ENCODE data around the gene VIPR2.

VIPR2 gene

DNA sequence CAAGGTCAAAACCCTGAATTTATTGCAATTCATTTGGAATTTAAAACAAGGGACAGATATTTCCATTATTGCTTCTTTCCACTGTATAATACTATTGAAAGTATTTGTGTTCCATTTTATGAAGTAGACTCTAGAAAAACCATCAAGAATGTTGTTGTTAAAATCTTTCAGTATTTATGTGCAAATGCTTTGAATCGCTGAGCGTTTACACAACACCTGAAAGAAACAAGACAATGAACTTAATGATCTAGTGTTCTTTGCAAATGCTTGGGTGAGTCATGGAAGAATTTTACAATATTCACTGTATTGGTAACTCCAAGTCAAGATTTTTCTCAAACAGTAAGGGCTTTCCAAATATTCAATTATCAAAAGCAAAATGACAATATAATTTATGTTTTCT is 97.1 kb downstream of the VIPR2 start:
- DNase-seq (ENCODE audit: low read depth in 1 of 2, low spot score in 1 of 2): no peak

DNA sequence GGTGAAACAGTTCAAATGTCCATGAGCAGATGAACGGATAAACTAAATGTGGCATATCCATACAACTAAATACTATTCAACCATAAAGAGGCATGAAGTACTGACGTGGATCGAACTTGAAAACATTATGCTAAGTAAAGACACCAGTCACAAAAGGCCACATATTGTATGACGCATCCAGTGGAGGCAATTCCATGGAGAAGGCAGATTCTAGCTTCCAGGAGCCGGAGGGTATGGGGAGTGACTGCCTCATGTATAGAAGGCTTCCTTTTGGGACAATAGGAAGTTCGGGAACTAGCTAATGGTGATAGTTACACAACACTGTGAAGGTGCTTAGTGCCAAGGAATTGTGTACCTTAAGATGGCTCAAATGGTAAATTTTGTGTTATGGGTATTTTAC is 98.4 kb downstream of the VIPR2 start:
- DNase-seq (ENCODE audit: low read depth in 1 of 2, low spot score in 1 of 2): no peak

DNA sequence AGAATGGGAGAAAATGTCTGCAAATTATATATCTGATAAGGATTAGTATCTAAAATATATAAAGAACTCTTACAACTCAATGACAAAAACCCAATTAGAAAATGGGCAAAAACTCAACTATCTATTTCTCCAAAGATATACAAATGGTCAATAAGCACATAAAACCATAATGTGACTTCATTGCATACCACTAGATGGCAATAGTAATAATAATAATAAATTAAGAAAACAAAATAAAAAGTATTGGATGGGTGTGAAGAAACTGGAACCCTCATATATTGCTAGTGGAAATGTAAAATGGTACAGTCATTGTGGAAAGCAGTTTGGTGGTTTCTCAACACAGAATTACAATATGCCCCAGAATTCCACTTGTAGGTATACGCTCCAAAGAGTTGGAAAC is 98.8 kb downstream of the VIPR2 start:
- no peak for DNase-seq (ENCODE audit: low read depth in 1 of 2, low spot score in 1 of 2)

DNA sequence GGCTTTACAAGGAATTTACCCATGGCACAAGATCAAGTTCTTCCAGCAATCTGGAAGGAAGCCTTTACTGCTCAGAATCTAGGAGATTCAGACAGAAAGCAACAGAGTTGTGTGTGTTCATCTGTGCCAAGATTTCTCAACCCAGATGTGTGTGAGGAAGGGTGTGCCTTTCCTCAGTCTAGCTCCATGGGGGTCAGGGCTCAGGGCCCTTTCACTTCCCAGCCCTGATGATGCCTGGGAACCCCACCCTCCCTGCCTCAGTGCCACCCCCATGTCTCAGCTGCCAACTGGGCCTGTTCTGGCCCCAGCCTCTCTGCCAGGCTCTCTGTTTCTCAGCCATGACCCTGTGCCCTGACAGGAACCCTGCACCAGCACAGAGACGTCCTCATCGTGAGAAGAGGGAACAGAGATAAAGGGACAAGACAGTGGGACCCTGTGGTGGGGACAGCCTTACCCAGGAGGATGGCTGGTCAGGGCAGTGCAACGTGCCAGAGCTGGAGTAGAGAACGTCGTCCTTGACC is 102.0 kb downstream of the VIPR2 start:
- DNase-seq (ENCODE audit: low read depth in 1 of 2, low spot score in 1 of 2): no peak

DNA sequence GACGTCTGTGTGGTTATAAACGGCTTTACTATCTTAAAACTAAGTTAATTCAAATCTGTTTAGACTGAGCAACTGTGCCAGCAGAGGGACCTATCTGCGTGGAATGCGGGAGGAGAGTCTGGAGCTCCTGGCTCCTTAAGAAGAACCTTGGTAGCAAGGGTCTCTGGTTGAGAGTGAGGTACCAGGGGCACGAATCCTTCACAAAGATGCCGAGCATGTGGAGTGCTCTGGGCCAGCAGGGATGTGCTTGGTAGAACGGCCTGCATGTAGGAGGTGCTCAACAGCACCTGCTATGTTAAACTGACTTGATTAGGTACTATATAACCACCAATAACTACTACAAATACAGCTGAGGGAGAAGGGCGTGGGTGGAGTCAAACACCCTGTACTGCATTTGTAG is 102.6 kb downstream of the VIPR2 start:
- DNase-seq (ENCODE audit: low read depth in 1 of 2, low spot score in 1 of 2): no peak

DNA sequence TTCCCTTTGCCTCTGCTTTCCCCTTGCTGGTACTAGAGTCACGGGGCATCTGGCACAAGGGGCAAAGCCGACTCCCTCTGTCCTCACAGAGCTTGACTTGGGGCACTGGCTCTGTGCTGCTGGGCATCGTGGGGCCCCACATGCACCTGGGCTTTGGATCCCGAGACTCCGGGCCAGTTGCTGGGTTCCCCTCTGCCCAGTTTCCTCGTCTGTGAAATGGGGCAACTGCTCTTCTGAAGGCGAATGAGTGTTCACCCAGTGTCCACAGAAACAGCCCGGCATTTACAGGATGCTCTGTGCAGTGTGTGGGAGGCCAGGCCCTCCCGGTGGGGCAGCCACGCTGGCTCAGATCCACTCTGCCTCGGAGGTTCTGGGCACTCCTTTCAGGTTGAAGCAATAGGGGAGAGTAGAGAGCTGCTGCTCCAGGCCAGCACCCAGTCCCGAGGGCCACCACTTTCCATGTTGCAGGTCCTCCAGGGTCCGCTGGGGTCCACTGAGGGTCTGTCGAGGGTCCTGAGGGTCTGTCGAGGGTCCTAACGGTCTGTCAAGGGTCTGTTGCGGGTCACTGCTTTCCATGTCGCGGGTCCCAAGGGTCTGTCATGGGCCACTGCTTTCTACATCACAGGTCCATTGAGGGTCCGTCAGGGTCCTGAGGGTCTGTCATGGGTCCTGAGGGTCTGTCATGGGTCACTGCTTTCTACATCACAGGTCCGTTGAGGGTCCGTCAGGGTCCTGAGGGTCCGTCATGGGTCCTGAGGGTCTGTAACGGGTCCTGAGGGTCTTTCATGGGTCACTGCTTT is 103.6 kb downstream of the VIPR2 start:
- no peak for DNase-seq (ENCODE audit: low read depth in 1 of 2, low spot score in 1 of 2)

DNA sequence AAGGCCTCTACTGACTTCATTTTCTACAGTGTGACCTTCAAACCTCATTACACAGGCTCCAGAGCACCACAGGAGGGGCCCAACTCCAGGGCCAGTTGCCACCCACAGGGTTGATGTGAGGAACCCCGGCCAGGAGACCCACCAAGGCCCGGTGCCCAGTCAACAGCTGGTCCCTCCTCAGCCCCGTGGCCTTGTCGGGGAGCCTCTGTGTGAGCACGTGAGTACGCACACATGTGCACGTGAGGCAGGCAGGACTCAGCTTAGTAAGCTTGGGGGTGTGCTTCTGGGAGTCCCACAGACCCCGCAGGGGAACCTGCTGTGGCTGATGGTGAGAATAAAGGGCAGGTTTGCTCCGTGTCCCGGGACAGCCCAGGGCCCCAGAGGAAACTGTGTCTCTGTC is 104.5 kb downstream of the VIPR2 start:
- no peak for DNase-seq (ENCODE audit: low read depth in 1 of 2, low spot score in 1 of 2)

DNA sequence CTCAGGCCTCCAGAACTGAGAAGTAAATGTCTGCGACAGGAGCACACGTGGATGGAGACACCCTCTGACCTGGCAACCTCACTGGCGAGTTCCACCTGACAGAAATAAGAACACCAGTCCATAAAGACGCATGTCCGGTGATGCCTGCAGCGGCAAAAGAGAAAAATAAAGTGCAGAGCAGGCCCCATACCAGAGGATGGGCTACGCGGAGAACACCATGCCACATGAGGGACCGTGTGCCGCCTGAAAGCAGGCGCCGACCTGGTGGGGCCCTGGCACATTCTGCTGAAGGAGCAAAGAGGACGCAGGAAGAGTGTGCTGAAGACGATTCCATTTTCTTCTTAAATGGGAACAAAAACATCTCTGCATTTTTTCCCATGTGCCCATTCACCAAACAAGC is 105.0 kb downstream of the VIPR2 start:
- DNase-seq (ENCODE audit: low read depth in 1 of 2, low spot score in 1 of 2): no peak

DNA sequence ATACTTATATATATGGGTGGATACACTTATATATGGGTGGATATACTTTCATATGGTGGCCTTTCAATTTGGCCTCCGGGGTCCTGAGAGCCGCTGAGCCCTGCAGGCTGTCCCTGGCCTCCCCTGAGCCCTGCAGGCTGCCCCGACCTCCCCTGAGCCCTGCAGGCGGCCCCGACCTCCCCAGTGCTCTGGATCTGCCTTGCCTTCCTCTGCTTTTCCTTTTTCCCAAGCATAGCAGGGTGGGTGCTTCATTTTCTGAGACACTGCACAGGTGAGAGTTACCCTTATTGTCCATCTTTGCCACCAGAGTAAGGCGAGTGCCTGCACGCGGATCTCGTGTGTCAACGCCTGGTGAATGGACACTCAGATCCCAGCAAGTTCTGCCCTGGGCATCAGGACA is 106.6 kb downstream of the VIPR2 start:
- no peak for DNase-seq (ENCODE audit: low read depth in 1 of 2, low spot score in 1 of 2)

DNA sequence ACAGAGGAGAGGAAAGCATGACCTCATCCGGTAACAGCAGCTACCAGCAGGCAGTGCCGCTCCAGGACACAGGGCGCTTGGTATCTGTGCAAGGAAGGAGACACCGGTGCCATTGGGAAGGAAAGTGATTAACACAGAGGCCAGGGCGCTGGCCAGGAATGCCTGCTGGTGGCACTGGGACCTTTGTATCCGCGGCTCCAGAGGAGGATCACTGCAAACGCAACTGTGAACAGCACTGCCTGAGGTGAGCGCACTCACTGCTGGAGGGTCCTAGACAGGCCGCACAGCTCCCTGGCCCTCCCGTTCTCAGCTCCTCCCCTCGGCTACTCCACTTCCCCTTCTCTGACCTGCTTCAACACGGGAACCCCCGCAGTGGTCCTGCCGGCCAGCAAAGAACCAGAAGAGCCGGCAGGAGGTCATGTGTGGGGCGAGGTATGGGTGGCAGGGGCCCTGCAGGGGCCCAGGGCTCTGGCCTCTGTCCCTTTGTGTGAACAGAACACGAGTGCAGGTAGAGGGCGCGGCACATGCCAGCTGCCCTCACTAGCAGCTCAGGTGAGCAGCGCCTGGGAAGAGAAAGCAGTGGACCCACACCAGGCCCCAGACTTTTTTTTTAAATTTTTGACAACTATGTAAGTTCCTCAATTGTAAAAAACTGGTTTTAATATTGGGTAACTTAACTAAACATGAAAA is 107.6 kb downstream of the VIPR2 start:
- DNase-seq (ENCODE audit: low read depth in 1 of 2, low spot score in 1 of 2): no peak

DNA sequence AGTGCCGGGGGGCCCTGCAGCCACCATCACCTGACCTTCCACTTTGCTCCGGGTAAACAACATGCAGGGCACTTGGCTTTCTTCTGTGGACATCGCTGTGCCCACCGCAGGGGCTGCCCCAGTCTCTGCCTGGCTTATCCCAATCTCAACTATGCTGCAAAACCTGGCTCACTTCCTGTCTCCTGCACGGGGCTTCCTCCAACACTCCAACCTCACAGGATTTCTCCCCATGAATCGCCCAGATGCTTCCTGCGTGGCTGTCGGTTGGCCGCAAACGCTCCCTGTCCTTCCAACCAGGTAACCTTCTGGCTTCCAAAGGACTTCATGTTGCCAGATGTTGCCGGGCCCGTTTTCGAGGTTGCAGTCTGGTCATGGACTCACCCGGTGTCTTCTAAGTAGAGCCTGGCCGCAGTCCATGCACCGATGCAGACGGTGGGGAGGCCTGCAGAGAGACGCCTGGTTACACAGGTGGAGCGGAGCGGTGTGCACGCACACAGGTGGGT is 109.0 kb downstream of the VIPR2 start:
- DNase-seq (ENCODE audit: low read depth in 1 of 2, low spot score in 1 of 2): no peak

DNA sequence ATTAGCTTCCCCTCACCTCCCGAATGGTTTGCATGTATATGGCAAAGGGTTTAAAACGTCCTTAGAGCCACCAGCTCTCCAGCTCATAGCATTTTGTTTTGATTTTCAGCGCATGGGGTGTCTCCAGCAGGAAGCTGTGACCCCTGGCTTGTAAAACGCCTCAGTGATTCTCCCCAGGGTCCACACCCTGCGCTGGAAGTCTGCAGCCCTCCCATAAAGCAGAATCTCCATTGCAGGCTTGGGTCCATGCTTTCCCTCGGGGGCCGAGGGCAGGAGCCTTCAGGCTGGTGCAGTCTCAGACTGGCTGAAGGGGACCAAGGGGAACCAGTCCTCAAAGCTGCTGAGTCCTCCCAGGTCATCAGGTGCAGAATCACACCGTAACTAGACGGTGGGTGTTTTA is 109.7 kb downstream of the VIPR2 start:
- no peak for DNase-seq (ENCODE audit: low read depth in 1 of 2, low spot score in 1 of 2)

DNA sequence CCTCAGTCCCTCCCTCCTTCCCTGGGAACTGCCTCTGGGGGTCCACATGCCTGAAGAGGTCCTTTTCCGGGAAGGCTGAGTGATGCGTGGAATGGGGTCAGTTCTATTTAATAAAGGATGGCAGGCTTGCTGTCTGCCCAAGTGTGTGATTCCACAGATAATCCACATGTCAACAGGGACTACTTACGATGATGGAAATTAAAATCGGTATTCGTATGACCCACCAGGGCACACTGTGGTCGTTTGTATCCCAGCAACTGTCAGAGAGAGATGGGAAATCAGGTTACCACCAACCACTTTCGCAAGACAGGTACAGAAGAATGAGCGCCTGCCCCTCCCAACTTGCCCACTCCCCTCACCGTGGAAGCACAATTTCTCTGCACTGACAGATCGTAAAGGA is 110.3 kb downstream of the VIPR2 start:
- DNase-seq (ENCODE audit: low read depth in 1 of 2, low spot score in 1 of 2): no peak

DNA sequence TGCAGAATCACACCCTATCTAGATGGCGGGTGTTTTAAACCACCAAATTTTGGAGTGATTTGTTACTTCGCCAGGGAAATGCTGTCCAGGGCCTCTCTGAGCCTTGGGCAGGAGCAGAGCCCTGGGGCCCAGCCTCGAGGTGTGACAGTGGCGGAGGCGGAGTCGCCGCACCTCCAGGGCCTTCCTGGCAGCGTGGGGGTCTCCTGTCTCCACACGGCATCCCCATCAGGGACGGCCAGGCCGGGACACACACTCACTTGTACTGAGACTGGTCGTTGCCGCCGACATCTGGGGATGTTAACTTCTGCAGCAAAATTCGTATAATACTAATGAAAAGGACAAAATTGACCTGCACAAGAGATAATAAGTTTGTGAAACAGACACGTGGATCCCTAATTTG is 110.7 kb downstream of the VIPR2 start:
- DNase-seq (ENCODE audit: low read depth in 1 of 2, low spot score in 1 of 2): no peak

DNA sequence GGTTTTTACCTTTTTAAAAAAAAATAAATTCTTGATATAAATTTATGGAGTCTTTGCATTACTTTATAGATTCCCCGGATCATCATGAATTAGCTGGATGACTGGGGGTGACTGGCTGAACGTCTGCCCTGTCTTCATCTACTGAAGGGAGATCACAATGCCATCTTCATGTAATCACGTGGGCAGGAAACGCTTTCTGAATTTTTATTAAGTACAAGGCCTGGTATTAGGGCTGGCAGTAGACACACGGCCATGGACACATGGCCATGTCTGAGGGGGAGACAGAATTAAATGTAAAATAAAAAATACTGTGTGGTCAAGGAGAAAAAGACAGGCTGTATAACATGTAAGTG is 111.2 kb downstream of the VIPR2 start:
- no peak for DNase-seq (ENCODE audit: low read depth in 1 of 2, low spot score in 1 of 2)

DNA sequence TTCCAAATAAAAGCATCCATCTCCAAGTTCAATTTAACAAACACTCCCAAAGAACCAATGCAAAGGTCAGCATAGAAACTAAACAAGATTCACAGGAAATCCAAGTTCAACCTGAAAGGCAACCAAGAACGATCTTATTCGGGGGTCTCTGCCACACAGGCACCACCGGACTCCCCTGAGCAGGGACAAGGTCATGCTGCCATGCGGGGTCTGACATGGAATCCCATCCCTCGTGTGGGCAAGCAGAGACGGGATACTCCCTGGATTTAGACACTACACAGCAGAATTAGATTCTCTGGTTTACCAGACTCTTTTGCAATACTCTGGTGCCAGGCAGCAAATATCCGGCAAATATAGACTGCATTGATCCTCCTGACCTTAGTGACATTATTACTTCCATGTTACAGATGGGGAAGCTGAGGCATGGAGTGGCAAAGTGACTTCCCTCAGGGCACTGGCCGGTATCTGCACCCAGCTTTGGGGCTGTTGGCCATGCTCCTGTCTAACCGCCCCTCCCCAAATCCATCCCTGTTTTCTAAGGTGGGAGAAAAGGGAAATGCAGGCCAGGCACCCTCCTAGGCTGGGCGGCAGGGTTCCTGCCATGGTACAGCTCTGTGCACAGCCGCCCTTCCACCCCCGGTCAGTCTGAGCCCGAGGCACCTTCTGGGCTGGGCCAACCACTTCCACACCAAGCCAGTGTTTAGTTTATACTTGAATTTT is 111.8 kb downstream of the VIPR2 start:
- no peak for DNase-seq (ENCODE audit: low read depth in 1 of 2, low spot score in 1 of 2)

DNA sequence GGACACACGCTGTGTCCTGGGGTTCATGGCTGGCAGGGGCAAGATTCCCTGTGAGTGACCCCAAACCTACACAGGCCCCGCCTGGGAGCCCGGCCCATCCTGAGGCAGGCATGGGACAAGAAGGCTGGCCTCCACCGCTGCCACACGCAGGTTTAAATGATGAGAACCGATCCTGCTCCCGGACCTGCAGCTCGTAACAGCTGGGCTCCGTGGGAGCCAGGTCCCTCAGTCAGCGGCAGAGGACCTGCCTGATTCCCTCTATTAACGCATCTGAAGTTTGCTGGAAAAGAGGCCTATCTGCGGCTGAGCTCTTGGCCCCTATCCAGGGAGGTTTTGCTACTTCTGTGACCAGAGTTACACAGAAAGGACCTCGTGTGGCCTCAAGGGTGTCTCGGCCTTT is 112.3 kb downstream of the VIPR2 start:
- DNase-seq (ENCODE audit: low read depth in 1 of 2, low spot score in 1 of 2): no peak

DNA sequence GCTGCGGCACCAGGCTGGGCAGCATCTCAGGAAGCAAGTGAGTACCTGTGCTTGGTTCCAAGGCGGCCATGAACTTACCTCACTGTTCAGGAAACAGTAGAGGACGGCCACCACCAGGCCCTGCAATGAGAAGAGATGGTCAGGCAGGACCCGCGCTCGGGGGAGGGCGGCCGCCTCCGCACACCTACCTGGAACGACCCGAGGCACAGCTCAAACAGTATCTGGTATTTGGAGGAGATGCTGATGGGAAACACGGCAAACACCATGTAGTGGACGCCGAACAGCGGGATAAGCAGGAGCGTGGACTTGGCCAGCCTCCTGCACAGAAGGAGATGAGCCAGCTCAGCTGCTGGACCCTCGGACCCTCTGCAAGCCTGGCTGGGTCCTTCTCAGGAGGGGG is 112.9 kb downstream of the VIPR2 start:
- no peak for DNase-seq (ENCODE audit: low read depth in 1 of 2, low spot score in 1 of 2)

DNA sequence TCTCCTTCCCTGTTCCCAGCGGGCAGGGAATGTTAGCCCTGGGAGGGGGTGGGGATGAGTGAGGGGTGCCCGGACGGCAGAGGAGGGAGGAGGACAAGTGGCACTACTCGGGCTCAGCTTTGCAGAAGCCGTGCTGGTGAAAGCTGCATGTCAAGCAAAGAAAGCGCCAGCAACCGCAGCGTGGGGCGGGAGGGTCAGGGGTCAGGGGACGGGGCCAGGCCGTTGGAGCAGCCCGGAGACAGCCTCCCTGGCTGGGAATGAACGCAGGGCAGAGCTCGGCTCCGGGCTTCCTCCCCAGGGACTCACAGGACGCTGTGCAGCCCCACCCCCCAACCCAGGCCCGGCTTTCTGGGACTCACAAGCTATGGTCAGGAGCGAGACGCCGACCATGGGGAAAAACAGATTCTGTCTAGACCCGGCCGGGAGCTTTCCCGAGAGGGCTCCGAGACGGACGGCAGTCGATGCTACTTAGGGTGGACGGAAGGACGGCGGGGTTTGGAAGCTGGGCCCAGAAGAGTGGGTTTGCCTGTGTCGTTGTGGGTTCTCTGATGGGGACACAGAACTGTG is 113.4 kb downstream of the VIPR2 start:
- no peak for DNase-seq (ENCODE audit: low read depth in 1 of 2, low spot score in 1 of 2)

DNA sequence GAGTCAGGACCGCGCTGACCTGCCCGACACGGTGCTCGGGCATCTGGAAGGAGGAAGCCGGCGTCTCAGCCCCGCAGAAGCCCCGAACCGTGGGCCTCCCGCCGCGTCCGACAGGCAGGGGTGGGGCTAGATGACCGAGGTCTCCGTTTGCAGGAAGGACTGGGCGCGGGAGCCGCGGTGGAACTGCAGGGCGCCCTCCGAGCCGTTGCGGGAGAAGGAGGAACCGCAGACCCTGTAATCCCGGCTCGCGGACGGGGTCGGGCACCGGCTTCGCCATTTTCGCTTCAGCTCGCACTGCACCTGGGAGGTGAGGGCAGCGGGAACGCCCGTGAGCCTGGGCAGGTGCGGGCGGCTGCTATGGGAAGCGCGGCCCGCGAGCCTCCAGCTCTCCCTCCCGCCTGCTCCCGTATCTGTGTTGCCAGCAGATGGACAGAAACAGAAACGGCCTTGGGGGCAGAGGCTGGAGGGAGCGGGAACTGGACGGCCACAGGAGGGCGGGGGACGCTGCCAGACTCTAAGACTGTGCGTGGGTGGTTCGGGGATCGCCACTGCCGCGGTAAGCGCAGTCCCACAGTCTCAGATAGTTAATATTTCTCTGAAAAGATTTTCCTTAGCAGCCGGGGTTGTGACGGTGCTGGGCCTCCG is 114.1 kb downstream of the VIPR2 start:
- no peak for DNase-seq (ENCODE audit: low read depth in 1 of 2, low spot score in 1 of 2)

Data from stimulated activated CD4-positive, alpha-beta T cell treated with anti-CD3 and anti-CD28 coated beads, Interleukin-15, amount 100 ng/mL, for 1 hour (primary cell).